Endothelial cell of umbilical vein (primary cell): Measurements from ENCODE around the gene GXYLT2. TPM values are rescaled to one million over a fixed set of nuclear protein-coding genes. Genes with fewer than 3 reads are reported as not detected.

Experiments used
- BruUV-seq: library from RNA; stranded (reverse); fragments of 400-500 nt; replicated peaks from 2 replicates; lab custom pipeline; 2021; lab: Mats Ljungman, UMichigan
- CTCF ChIA-PET: fragments of 300-600, 350-600 bp; sonication (Branson Sonifier 250); formaldehyde crosslinking; loops from one replicate; lab custom pipeline; 2021; ENCODE audit warnings: antibody characterized with exemption, inconsistent platforms; lab: Charles Lee
- POLR2A ChIA-PET: fragments of 300-600, 350-600 bp; sonication (Branson Sonifier 250); formaldehyde crosslinking; loops from one replicate; lab custom pipeline; 2021; ENCODE audit warnings: antibody characterized with exemption, inconsistent platforms; lab: Charles Lee
- DNase-seq: peaks from one replicate; pipeline ENCODE4 v3.0.0-alpha.2; 2011; ENCODE audit warnings: low read depth, low spot score
- FAIRE-seq: peaks from 2 replicates; lab custom pipeline; 2011; peaks lifted over from hg19 to GRCh38; lab: Jason Lieb, UNC
- H2AFZ ChIP-seq: 2 replicates; pipeline ENCODE4 v1.6.0; 2012; ENCODE audit warnings: low read depth, low read length, control low read depth, inconsistent platforms
- H3K27ac ChIP-seq: 2 replicates; pipeline ENCODE4 v1.5.1; 2011; ENCODE audit warnings: low read depth, mild to moderate bottlenecking, control low read depth, low read length, moderate library complexity; ENCODE audit not compliant: insufficient read depth
- H3K27me3 ChIP-seq, 2 experiments: 2 replicates each; pipeline versions ENCODE4 v1.6.0 to v1.6.1; 2011; ENCODE audit warnings: low read length in 2 of 2, mixed read lengths in 1 of 2; ENCODE audit not compliant: control insufficient read depth in 2 of 2, insufficient read depth in 2 of 2
- H3K36me3 ChIP-seq, 2 experiments: 2 replicates in 1 of 2; 3 replicates in 1 of 2; pipeline ENCODE4 v1.5.1; 2011; ENCODE audit warnings: low read length in 2 of 2, mild to moderate bottlenecking in 1 of 2, moderate library complexity in 1 of 2; ENCODE audit not compliant: control insufficient read depth in 2 of 2, insufficient read depth in 2 of 2; ENCODE audit errors: extremely low read depth in 1 of 2
- H3K4me1 ChIP-seq: 3 replicates; pipeline ENCODE4 v1.5.1; 2011; ENCODE audit warnings: mild to moderate bottlenecking, low read length; ENCODE audit not compliant: control insufficient read depth, insufficient read depth; ENCODE audit errors: extremely low read depth
- H3K4me2 ChIP-seq: 2 replicates; pipeline ENCODE4 v1.6.1; 2011; ENCODE audit warnings: low read length, control low read depth, mixed read lengths; ENCODE audit not compliant: insufficient read depth
- H3K4me3 ChIP-seq, 3 experiments: fragments of 200-600 bp in 1 of 3; sonication (generic), shearing (Covaris generic) in 1 of 3; replicated peaks in 1 of 3; 2 replicates each; pipeline ENCODE4 v1.5.1; 2011 to 2016; ENCODE audit warnings: control low read depth in 3 of 3, low read length in 3 of 3, mild to moderate bottlenecking in 2 of 3, inconsistent platforms in 1 of 3, low read depth in 1 of 3, moderate library complexity in 1 of 3; ENCODE audit not compliant: insufficient read depth in 1 of 3
- H3K79me2 ChIP-seq: 2 replicates; pipeline ENCODE4 v1.6.0; 2012; ENCODE audit warnings: low read length, inconsistent platforms; ENCODE audit not compliant: control insufficient read depth, insufficient read depth
- H3K9ac ChIP-seq: replicated peaks from 2 replicates; pipeline ENCODE3; 2011; ENCODE audit warnings: low read length, control low read depth; ENCODE audit not compliant: insufficient read depth; ENCODE audit errors: extremely low read depth
- H3K9me1 ChIP-seq: replicated peaks from 3 replicates; pipeline ENCODE4 v1.6.0; 2011; ENCODE audit warnings: mild to moderate bottlenecking, low read length; ENCODE audit not compliant: control insufficient read depth, insufficient read depth; ENCODE audit errors: extremely low read depth
- H3K9me3 ChIP-seq: replicated peaks from 2 replicates; pipeline ENCODE4 v1.5.1; 2012; ENCODE audit warnings: low read length, inconsistent platforms; ENCODE audit not compliant: control insufficient read depth, insufficient read depth
- H4K20me1 ChIP-seq: replicated peaks from 2 replicates; pipeline ENCODE3; 2011; ENCODE audit warnings: mild to moderate bottlenecking, low read length; ENCODE audit not compliant: control insufficient read depth, insufficient read depth; ENCODE audit errors: extremely low read depth
- CTCF ChIP-seq, 2 donors: IDR thresholded peaks; 1 replicate in 1 of 2; 2 replicates in 1 of 2; pipeline ENCODE4 v1.5.1; 2011; ENCODE audit warnings: low read length in 2 of 2, mild to moderate bottlenecking in 2 of 2, moderate library complexity in 2 of 2, control low read depth in 1 of 2, inconsistent platforms in 1 of 2, low read depth in 1 of 2; ENCODE audit not compliant: insufficient read depth in 1 of 2; ENCODE audit errors: extremely low read depth in 1 of 2
- FOS ChIP-seq: IDR thresholded peaks from 2 replicates; pipeline ENCODE4 v1.6.1; 2011; ENCODE audit warnings: mild to moderate bottlenecking, low read length, moderate library complexity, borderline replicate concordance; ENCODE audit not compliant: insufficient read depth
- JUN ChIP-seq: IDR thresholded peaks from 2 replicates; pipeline ENCODE4 v1.6.1; 2011; ENCODE audit warnings: borderline replicate concordance, low read depth; ENCODE audit not compliant: insufficient read length, insufficient read depth
- MAX ChIP-seq: IDR thresholded peaks from 2 replicates; pipeline ENCODE4 v1.6.1; 2011; ENCODE audit not compliant: insufficient read depth, insufficient read length
- POLR2A ChIP-seq: IDR thresholded peaks from 2 replicates; pipeline ENCODE4 v1.6.1; 2012; ENCODE audit warnings: low read depth, mild to moderate bottlenecking, control low read depth, low read length
- POLR2AphosphoS5 ChIP-seq: IDR thresholded peaks from 2 replicates; pipeline ENCODE4 v1.6.1; 2012; ENCODE audit warnings: low read depth, mild to moderate bottlenecking, control low read depth, low read length, moderate library complexity; ENCODE audit not compliant: insufficient read depth
- dilution Hi-C: fragments of 300-500 bp; cut with MboI; formaldehyde crosslinking; loops from one replicate; pipeline ENCODE4 v1.15.0; 2019; ENCODE audit warnings: low sequenced_read_pairs; ENCODE audit not compliant: extremely low pct_ligation_motif_present
- intact Hi-C: fragments of 100-400 bp; cut with micrococcal nuclease; formaldehyde crosslinking; loops from one replicate; pipeline ENCODE4 v1.10.0; 2022
- polyA plus RNA-seq, 4 experiments: library from polyadenylated mRNA; depleted of rRNA in 3 of 4; stranded (reverse) in 3 of 4; unstranded in 1 of 4; fragments of >200 nt; gene quantifications; 2 replicates each; pipeline versions ENCODE4 v1.2.1 to v1.2.3, GENCODE V29; 2011 to 2012; ENCODE audit warnings: missing spikeins in 1 of 4
- total RNA-seq: library from RNA; stranded (reverse); gene quantifications from 2 replicates; pipeline ENCODE4 v1.2.3, GENCODE V29; 2021

GXYLT2 gene
- total and polyA plus RNA-seq, 2 donors (not counting 3 experiments of a cell fraction or from before 2014, with no cell fraction given), result 0.07 to 0.24 TPM

DNA sequence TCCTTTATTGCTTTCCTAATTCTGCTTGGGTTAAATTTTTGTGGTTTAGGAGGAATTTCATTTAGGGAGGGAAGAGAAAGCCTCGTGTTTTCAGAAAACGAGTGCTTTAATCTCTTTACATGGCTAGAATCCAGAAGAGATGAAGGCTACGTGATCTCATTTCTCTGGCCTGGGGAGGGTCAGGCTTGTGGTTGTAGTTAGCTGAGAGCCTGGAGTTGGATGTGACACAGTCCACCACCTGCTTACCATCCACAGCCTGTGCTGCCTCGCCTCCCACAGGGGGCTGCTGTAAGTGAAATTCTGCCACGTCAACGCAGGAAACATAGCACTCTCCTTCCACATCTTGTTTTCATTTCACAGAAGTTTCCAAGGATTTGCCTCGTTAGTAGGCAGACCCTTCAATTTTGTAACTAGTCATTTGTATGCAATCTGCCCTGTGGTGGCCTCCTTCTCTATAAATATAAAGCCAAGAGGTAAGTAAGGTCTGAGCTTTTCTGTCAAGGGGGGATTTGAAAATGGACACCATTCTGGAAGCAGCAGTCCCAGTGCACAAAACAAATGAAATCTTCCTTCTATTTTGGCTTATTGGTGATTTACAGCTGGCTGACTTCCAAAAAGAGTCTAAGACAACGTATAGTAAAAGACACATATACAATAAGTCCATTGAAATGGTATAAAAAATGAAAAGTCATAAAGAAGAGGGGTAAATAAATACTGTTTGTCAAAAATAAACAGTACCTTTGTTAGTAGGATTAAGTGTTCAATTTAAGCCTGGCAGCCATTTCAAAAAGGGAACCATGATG is 3.4 kb downstream of the GXYLT2 start:
- no peak overlapping the region for H3K27ac ChIP-seq
- intact Hi-C loops, result no loop called here
- no peak overlapping the region for H3K9ac ChIP-seq
- H3K9me3 ChIP-seq, result no peaks in the 10 kb centered on the region
- no peak for FAIRE-seq
- no peak for TF ChIP-seq JUN
- TF ChIP-seq FOS, result no peak
- no peak for TF ChIP-seq POLR2A
- TF ChIP-seq POLR2AphosphoS5, result no peak
- no peak for TF ChIP-seq MAX
- no peak for TF ChIP-seq CTCF (IDR thresholded peaks at IDR 0.05; ENCODE audit: extremely low read depth in 1 of 2, insufficient read depth in 1 of 2, low read depth in 1 of 2, low read length in 2 of 2)
- no peaks in the 10 kb centered on the region for H3K79me2 ChIP-seq
- dilution Hi-C loops, result no loop called here
- H3K36me3 ChIP-seq, result no peaks in the 10 kb centered on the region
- ChIA-PET POLR2A (no interaction called here), CTCF (interaction anchor here (0.6 to 1.4 kb wide), 2 partner anchors 40 to 534 kb away, joined by 3 to 5 read pairs; no protein-coding TSS in a partner anchor)
- DNase-seq, result no peak
- H3K9me1 ChIP-seq, result no peaks in the 10 kb centered on the region
- no peak overlapping the region for H3K4me2 ChIP-seq
- BruUV-seq, result no TSS peak
- peaks cover 27 to 42% of the 10 kb centered on the region in 2 experiments for H3K27me3 ChIP-seq
- H2AFZ ChIP-seq, result no peak overlapping the region
- no peaks in the 10 kb centered on the region for H4K20me1 ChIP-seq
- peaks cover 5% of the 10 kb centered on the region for H3K4me1 ChIP-seq
- H3K4me3 ChIP-seq, result no peak overlapping the region
